CD14-positive monocyte (primary cell): ENCODE measurements around the gene ZFPM1. TPM values are rescaled to one million over a fixed set of nuclear protein-coding genes. Genes with fewer than 3 reads are reported as not detected.

Experiments
- DNase-seq, 3 donors: peaks; one replicate each; pipeline ENCODE4 v3.0.0-alpha.2; 2011 to 2022
- H2AFZ ChIP-seq: 2 replicates; pipeline ENCODE4 v1.6.0; 2012; ENCODE audit warnings: mild to moderate bottlenecking, low read depth, low read length, inconsistent platforms; ENCODE audit not compliant: insufficient read depth, poor library complexity, severe bottlenecking
- H3K27ac ChIP-seq, 2 donors: 1 replicate in 1 of 2; 2 replicates in 1 of 2; pipeline ENCODE4 v1.5.1; 2012 to 2013; ENCODE audit warnings: low read length in 2 of 2, control low read depth in 1 of 2, inconsistent platforms in 1 of 2, low read depth in 1 of 2, mild to moderate bottlenecking in 1 of 2
- H3K27me3 ChIP-seq, 2 donors: one replicate each; pipeline versions ENCODE4 v1.6.0 to v1.6.1; 2011 to 2013; ENCODE audit warnings: low read length in 2 of 2; ENCODE audit not compliant: control insufficient read depth in 2 of 2, insufficient read depth in 2 of 2
- H3K36me3 ChIP-seq, 2 donors: replicated peaks in 1 of 2; 1 replicate in 1 of 2; 2 replicates in 1 of 2; pipeline versions ENCODE4 v1.5.1 to v1.6.1; 2012 to 2013; ENCODE audit warnings: low read length in 2 of 2, control low read depth in 1 of 2, inconsistent platforms in 1 of 2, mild to moderate bottlenecking in 1 of 2; ENCODE audit not compliant: insufficient read depth in 2 of 2, control insufficient read depth in 1 of 2
- H3K4me1 ChIP-seq, 2 donors: 1 replicate in 1 of 2; 2 replicates in 1 of 2; pipeline versions ENCODE4 v1.5.1 to v1.6.1; 2012 to 2013; ENCODE audit warnings: low read length in 2 of 2, control low read depth in 1 of 2, inconsistent platforms in 1 of 2, mild to moderate bottlenecking in 1 of 2, moderate library complexity in 1 of 2; ENCODE audit not compliant: insufficient read depth in 2 of 2, control insufficient read depth in 1 of 2
- H3K4me2 ChIP-seq: replicated peaks from 2 replicates; pipeline ENCODE3; 2012; ENCODE audit warnings: low read length, moderate library complexity, mild to moderate bottlenecking; ENCODE audit not compliant: poor library complexity, severe bottlenecking; ENCODE audit errors: extremely low read depth
- H3K4me3 ChIP-seq, 3 experiments: fragments of 200-600 bp in 1 of 3; sonication (generic) in 1 of 3; replicated peaks in 1 of 3; 1 replicate in 2 of 3; 2 replicates in 1 of 3; pipeline ENCODE4 v1.5.1; 2011 to 2013; ENCODE audit warnings: low read length in 3 of 3, mild to moderate bottlenecking in 3 of 3, control low read depth in 2 of 3, low read depth in 2 of 3, inconsistent platforms in 1 of 3, moderate library complexity in 1 of 3
- H3K79me2 ChIP-seq: 2 replicates; pipeline ENCODE4 v1.6.0; 2012; ENCODE audit warnings: mild to moderate bottlenecking, control low read depth, inconsistent platforms, low read length, moderate library complexity; ENCODE audit not compliant: insufficient read depth
- H3K9ac ChIP-seq: 2 replicates; pipeline ENCODE4 v1.6.0; 2017; ENCODE audit warnings: low read length, mild to moderate bottlenecking; ENCODE audit not compliant: insufficient read depth, poor library complexity, severe bottlenecking
- H3K9me3 ChIP-seq, 2 donors: replicated peaks in 1 of 2; 1 replicate in 1 of 2; 2 replicates in 1 of 2; pipeline versions ENCODE4 v1.5.1 to v1.6.1; 2012 to 2013; ENCODE audit warnings: low read length in 2 of 2, control low read depth in 1 of 2; ENCODE audit not compliant: control insufficient read depth in 1 of 2, insufficient read depth in 1 of 2
- H4K20me1 ChIP-seq: 2 replicates; pipeline ENCODE4 v1.6.0; 2012; ENCODE audit warnings: mild to moderate bottlenecking, low read length, control low read depth, moderate library complexity; ENCODE audit not compliant: insufficient read depth
- H3K27ac Mint-ChIP-seq, 7 donors: one replicate each; pipeline ENCODE4 v1.8.0; 2020; ENCODE audit warnings: mild to moderate bottlenecking in 7 of 7, mixed read lengths in 7 of 7, moderate library complexity in 6 of 7, inconsistent platforms in 2 of 7
- H3K27me3 Mint-ChIP-seq, 3 donors: one replicate each; pipeline ENCODE4 v1.8.0; 2021 to 2022; ENCODE audit warnings: low read depth in 3 of 3, mild to moderate bottlenecking in 3 of 3, mixed read lengths in 3 of 3, moderate library complexity in 3 of 3, inconsistent platforms in 1 of 3
- H3K36me3 Mint-ChIP-seq, 2 donors: one replicate each; pipeline ENCODE4 v1.8.0; 2020; ENCODE audit warnings: mixed read lengths in 2 of 2, inconsistent platforms in 1 of 2, mild to moderate bottlenecking in 1 of 2
- H3K4me1 Mint-ChIP-seq: one replicate; pipeline ENCODE4 v1.8.0; 2020; ENCODE audit warnings: mild to moderate bottlenecking, mixed read lengths
- H3K4me3 Mint-ChIP-seq, 2 donors: one replicate each; pipeline ENCODE4 v1.8.0; 2020; ENCODE audit warnings: mild to moderate bottlenecking in 2 of 2, mixed read lengths in 2 of 2, moderate library complexity in 1 of 2
- H3K9me3 Mint-ChIP-seq, 7 donors: one replicate each; pipeline ENCODE4 v1.8.0; 2020 to 2022; ENCODE audit warnings: mixed read lengths in 7 of 7, mild to moderate bottlenecking in 6 of 7, moderate library complexity in 6 of 7, inconsistent platforms in 2 of 7
- WGBS: methylation state at CpG from one replicate; pipeline ENCODE4 v1.1.5; 2013; ENCODE audit warnings: missing lambda C conversion rate; ENCODE audit not compliant: insufficient coverage; 5-methylcytosine and 5-hydroxymethylcytosine counted together
- intact Hi-C, 2 donors: fragments of 100-400 bp; cut with micrococcal nuclease; formaldehyde crosslinking; loops; one replicate each; pipeline versions ENCODE4 v1.15.0 to v1.15.1; 2023
- polyA plus RNA-seq, 3 donors: library from polyadenylated mRNA; depleted of rRNA in 1 of 3; unstranded in 2 of 3; stranded (reverse) in 1 of 3; fragments of 300-500 nt in 2 of 3; fragments of >200 nt in 1 of 3; fragmentation: Illumina TruSeq in 2 of 3; gene quantifications; 1 replicate in 2 of 3; 2 replicates in 1 of 3; pipeline ENCODE4 v1.2.3, GENCODE V29; 2012 to 2021
- TF ChIP-seq, protein P1 (sequence below): fragments of 200-600 bp; IDR thresholded peaks from one replicate; pipeline ENCODE4 v1.8.0; 2022; ENCODE audit warnings: antibody characterized with exemption, mild to moderate bottlenecking

Gene ZFPM1
- polyA plus RNA-seq, 3 donors: 0.04 to 0.19 (median 0.12) TPM

DNA sequence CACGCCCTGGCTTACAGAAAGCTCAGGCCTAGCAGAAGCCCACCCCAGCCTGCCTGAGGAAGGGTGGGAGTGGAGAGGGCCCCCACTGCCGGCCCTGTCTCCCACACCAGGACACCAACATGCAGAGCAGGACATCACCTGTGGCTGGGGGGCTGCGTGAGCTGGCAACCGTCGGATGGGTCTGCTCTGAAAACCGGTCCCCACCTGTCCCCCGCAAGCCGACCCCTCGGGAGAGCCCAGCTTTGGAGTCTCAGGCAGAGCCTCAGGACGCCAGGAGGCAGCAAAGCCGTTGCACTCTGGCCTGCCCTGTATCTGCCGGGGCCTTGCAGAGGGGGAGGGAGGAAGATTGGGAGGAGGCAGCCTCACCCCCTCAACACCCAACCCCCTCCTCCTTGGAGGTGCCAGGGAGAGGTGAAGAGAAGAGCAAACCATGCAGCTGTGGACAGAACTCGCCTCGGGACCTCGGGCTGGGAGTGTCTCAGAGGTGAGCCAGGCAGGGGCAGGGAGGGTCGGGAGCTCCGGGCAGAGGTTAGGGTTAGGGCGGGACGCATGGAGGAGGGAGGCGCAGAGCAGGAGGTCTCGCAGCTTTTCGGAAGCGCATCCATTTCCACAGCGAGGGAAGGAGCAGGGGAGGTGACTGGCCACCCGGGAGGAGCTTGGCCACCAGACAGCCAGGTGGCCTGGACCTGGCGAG lies 86.7 kb downstream of the ZFPM1 start:
- H3K4me1 Mint-ChIP-seq: peaks cover 9% of the 10 kb centered on the region

DNA sequence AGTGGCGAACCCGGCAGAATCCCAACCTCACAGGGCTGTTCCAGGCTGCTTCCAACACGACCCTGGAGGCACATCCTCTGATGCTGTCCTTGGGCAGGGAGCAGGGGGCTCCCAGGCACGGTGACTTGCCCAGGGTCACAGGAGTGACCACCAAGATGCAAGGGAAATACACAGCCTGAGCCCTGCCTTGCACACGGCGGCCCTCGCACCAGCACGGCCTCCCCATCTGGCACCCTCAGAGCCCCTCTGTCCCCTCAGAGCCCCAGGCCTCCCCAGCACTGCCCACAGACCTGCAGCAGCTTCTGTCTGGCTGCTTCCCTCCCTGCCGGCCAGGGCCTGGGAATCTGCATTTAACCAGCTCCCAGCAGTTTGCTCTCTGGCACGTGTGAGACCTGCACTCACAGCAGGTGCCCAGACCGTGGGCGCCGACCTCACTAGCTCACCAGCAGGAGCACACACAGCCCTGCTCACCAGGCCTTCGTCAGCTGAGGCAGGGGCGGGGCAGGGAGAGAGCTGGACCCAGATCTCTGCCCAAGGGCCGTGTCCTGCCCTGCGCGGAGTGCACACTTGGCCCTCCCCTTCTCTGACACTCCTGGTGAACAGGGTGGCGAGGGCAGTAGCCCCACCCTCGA lies 87.4 kb downstream of the ZFPM1 start:
- whole genome bisulfite sequencing: 60% methylated on average over 15 of the region's 20 CpGs

More for the DNA sequence above, 86.7 kb downstream of the ZFPM1 start:
- DNase-seq: no peak
- no peak overlapping the region for H3K27ac ChIP-seq
- no peak overlapping the region for H3K4me2 ChIP-seq
- H3K9me3 ChIP-seq: peaks cover 24 to 29% of the 10 kb centered on the region in 2 donors
- Mint-ChIP-seq H3K27me3 (peaks cover 20 to 33% (median 28%) of the 10 kb centered on the region in 3 donors), H3K4me3 (peak overlapping the region in 1 of 2 donors; percentile 39), H3K36me3 (no peaks in the 10 kb centered on the region), H3K9me3 (peaks cover 15 to 34% (median 30%) of the 10 kb centered on the region in 7 donors), H3K27ac (no peak overlapping the region)
- intact Hi-C loops: no loop called here
- H3K27me3 ChIP-seq: peaks cover 0 to 18% of the 10 kb centered on the region in 2 donors
- TF ChIP-seq, protein P1, sequence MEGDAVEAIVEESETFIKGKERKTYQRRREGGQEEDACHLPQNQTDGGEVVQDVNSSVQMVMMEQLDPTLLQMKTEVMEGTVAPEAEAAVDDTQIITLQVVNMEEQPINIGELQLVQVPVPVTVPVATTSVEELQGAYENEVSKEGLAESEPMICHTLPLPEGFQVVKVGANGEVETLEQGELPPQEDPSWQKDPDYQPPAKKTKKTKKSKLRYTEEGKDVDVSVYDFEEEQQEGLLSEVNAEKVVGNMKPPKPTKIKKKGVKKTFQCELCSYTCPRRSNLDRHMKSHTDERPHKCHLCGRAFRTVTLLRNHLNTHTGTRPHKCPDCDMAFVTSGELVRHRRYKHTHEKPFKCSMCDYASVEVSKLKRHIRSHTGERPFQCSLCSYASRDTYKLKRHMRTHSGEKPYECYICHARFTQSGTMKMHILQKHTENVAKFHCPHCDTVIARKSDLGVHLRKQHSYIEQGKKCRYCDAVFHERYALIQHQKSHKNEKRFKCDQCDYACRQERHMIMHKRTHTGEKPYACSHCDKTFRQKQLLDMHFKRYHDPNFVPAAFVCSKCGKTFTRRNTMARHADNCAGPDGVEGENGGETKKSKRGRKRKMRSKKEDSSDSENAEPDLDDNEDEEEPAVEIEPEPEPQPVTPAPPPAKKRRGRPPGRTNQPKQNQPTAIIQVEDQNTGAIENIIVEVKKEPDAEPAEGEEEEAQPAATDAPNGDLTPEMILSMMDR: no peak
- H3K36me3 ChIP-seq: no peaks in the 10 kb centered on the region
- H3K79me2 ChIP-seq: peaks cover 3% of the 10 kb centered on the region
- H3K9ac ChIP-seq: no peak overlapping the region
- 41% methylated on average over 18 of the region's 26 CpGs for WGBS
- H3K4me3 ChIP-seq: no peak overlapping the region
- H3K4me1 ChIP-seq: peaks cover 8 to 9% of the 10 kb centered on the region in 2 donors
- no peak overlapping the region for H2AFZ ChIP-seq
- peaks cover 5% of the 10 kb centered on the region for H4K20me1 ChIP-seq

More for the DNA sequence above, 87.4 kb downstream of the ZFPM1 start:
- Histone ChIP-seq H3K27ac (no peak overlapping the region), H3K79me2 (no peaks in the 10 kb centered on the region), H3K9ac (no peak overlapping the region), H2AFZ (no peak overlapping the region), H4K20me1 (peaks cover under 1% of the 10 kb centered on the region), H3K36me3 (no peaks in the 10 kb centered on the region), H3K4me2 (no peak overlapping the region), H3K4me3 (no peak overlapping the region), H3K27me3 (peaks cover 0 to 19% of the 10 kb centered on the region in 2 donors), H3K4me1 (peaks cover under 1 to 2% of the 10 kb centered on the region in 2 donors), H3K9me3 (peaks cover 27 to 36% of the 10 kb centered on the region in 2 donors)
- TF ChIP-seq, protein P1: no peak
- Mint-ChIP-seq H3K36me3 (no peaks in the 10 kb centered on the region), H3K4me3 (no peak overlapping the region), H3K27ac (no peak overlapping the region), H3K9me3 (peaks cover 19 to 38% (median 36%) of the 10 kb centered on the region in 7 donors), H3K4me1 (peaks cover 4% of the 10 kb centered on the region), H3K27me3 (peaks cover 20 to 37% (median 28%) of the 10 kb centered on the region in 3 donors)
- intact Hi-C loops: no loop called here
- DNase-seq: no peak
